AG09309 (cell line): ENCODE measurements around the gene ABHD5.
"Not testable (repeated sequence)": the region's sequence is repeated elsewhere in the genome, so short reads cannot be mapped to it uniquely, and the experiment has no call there.

Source experiments
- DNase-seq: peaks from one replicate; pipeline ENCODE4 v3.0.0-alpha.2; 2010; ENCODE audit warnings: low read depth
- H3K4me3 ChIP-seq: 2 replicates; pipeline ENCODE4 v1.5.1; 2011; ENCODE audit warnings: mild to moderate bottlenecking, low read depth, low read length, moderate library complexity; ENCODE audit not compliant: control insufficient read depth
- CTCF ChIP-seq: IDR thresholded peaks from 2 replicates; pipeline ENCODE4 v1.5.1; 2011; ENCODE audit warnings: mild to moderate bottlenecking, low read depth, low read length, inconsistent platforms; ENCODE audit not compliant: insufficient read depth, control insufficient read depth; ENCODE audit errors: missing control alignments

Gene ABHD5

DNA sequence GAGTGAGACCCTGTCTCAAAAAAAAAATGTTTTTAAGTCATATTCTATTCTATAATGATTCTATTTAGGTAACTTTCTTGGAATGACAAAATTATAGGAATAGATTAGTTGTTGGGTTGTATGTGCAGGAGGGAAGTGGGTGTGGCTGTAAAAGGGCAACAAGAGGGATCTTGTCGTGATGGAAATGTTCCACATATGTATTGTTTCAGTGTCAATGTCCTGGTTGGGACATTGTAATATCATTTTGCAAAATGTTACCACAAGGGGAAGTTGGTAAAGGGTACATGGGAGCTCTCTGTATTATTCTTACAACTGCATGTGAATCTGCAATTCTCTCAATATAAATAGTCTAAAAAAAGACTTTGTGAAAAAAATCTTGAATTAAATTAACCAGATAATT lies 14.3 kb upstream of the ABHD5 start:
- no peak for DNase-seq
- TF ChIP-seq CTCF: no peak
- no peak overlapping the region for H3K4me3 ChIP-seq

DNA sequence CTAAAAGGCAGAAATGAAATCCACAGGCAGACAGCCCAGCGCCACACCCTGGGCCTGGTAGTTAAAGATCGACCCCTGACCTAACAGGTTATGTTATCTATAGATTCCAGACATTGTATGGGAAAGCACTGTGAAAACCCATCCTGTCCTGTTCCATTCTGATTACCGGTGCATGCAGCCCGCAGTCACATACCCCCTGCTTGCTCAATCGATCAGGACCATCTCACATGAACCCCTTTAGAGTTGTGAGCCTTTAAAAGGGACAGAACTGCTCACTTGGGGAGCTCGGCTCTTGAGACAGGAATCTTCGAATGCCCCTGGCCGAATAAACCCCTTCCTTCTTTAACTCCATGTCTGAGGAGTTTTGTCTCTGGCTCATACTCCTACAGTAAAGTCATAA lies 12.4 kb upstream of the ABHD5 start:
- not testable (repeated sequence) for DNase-seq, H3K4me3 ChIP-seq

GRCh38 chr3:43678887-43679449 lies 11.8 kb upstream of the ABHD5 start:
- H3K4me3 ChIP-seq, DNase-seq: not testable (repeated sequence)

DNA sequence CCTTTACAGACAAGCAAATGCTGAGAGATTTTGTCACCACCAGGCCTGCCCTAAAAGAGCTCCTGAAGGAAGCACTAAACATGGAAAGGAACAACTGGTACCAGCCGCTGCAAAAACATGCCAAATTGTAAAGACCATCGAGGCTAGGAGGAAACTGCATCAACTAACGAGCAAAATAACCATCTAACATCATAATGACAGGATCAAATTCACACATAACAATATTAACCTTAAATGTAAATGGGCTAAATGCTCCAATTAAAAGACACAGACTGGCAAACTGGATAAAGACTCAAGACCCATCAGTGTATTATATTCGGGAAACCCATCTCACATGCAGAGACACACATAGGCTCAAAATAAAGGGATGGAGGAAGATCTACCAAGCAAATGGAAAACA lies 9.9 kb upstream of the ABHD5 start:
- DNase-seq, H3K4me3 ChIP-seq: not testable (repeated sequence)

- no peak overlapping the region for H3K4me3 ChIP-seq
- TF ChIP-seq CTCF: no peak
- DNase-seq: no peak
Observed at GRCh38 chr3:43684944-43685343, 5.8 kb upstream of the ABHD5 start.

- H3K4me3 ChIP-seq: no peak overlapping the region
- DNase-seq: no peak
- TF ChIP-seq CTCF: no peak
Observed at GRCh38 chr3:43685921-43686320, 4.8 kb upstream of the ABHD5 start.

GRCh38 chr3:43686333-43686699 lies 4.4 kb upstream of the ABHD5 start:
- no peak for TF ChIP-seq CTCF
- no peak for DNase-seq

GRCh38 chr3:43686700-43687498 lies 3.8 kb upstream of the ABHD5 start:
- H3K4me3 ChIP-seq: no peak overlapping the region
- DNase-seq: no peak
- TF ChIP-seq CTCF: no peak

More at GRCh38 chr3:43686333-43686699, 4.4 kb upstream of the ABHD5 start:
- no peak overlapping the region for H3K4me3 ChIP-seq
